ENCODE measurements around the gene TRIM56.
"Not testable (repeated sequence)": the region's sequence is repeated elsewhere in the genome, so short reads cannot be mapped to it uniquely, and the experiment has no call there.

The TRIM56 gene

GRCh38 chr7:101085162-101085964, at the start of gene TRIM56:
TRIM56 (plus strand) TSS chr7:101085481; CDS start chr7:101087313, 1,832 bp downstream.
- Histone ChIP-seq H3K36me3 (ENCODE audit: insufficient read depth, low read length) (peaks cover 4% of the 10 kb centered on the region; the same call in 1 of the 2 replicates), H3K9me3 (ENCODE audit: control insufficient read depth, insufficient read depth, low read length) (no peaks in the 10 kb centered on the region), H3K9ac (ENCODE audit: low read depth, low read length) (peak within 1 kb of the TSS; percentile 53), H3K4me1 (ENCODE audit: insufficient read depth, low read length) (peaks cover 4% of the 10 kb centered on the region; the same call in 1 of the 2 replicates)

GRCh38 chr7:101035941-101036340, 49.3 kb upstream of the TRIM56 start:
- Histone ChIP-seq H3K9me3 (ENCODE audit: control insufficient read depth, insufficient read depth, low read length) (no peaks in the 10 kb centered on the region), H3K9ac (ENCODE audit: low read depth, low read length) (no peak overlapping the region), H3K4me1 (ENCODE audit: insufficient read depth, low read length) (no peaks in the 10 kb centered on the region), H3K36me3 (ENCODE audit: insufficient read depth, low read length) (no peaks in the 10 kb centered on the region)

- not testable (repeated sequence) for H3K9me3 ChIP-seq (ENCODE audit: control insufficient read depth, insufficient read depth, low read length); H3K4me1 ChIP-seq (ENCODE audit: insufficient read depth, low read length); H3K9ac ChIP-seq (ENCODE audit: low read depth, low read length); H3K36me3 ChIP-seq (ENCODE audit: insufficient read depth, low read length)
These were observed 44.0 kb upstream of the TRIM56 start for GRCh38 chr7:101041283-101041682.

GRCh38 chr7:101058355-101058754, 26.9 kb upstream of the TRIM56 start:
- Histone ChIP-seq H3K9ac (ENCODE audit: low read depth, low read length) (no peak overlapping the region), H3K36me3 (ENCODE audit: insufficient read depth, low read length) (no peaks in the 10 kb centered on the region), H3K9me3 (ENCODE audit: control insufficient read depth, insufficient read depth, low read length) (no peaks in the 10 kb centered on the region), H3K4me1 (ENCODE audit: insufficient read depth, low read length) (no peaks in the 10 kb centered on the region)

GRCh38 chr7:101059620-101059942, 25.7 kb upstream of the TRIM56 start:
- no peaks in the 10 kb centered on the region for H3K4me1 ChIP-seq (ENCODE audit: insufficient read depth, low read length)
- H3K36me3 ChIP-seq (ENCODE audit: insufficient read depth, low read length): no peaks in the 10 kb centered on the region
- no peak overlapping the region for H3K9ac ChIP-seq (ENCODE audit: low read depth, low read length)
- H3K9me3 ChIP-seq (ENCODE audit: control insufficient read depth, insufficient read depth, low read length): no peaks in the 10 kb centered on the region

- no peaks in the 10 kb centered on the region for H3K9me3 ChIP-seq (ENCODE audit: control insufficient read depth, insufficient read depth, low read length)
- H3K36me3 ChIP-seq (ENCODE audit: insufficient read depth, low read length): no peaks in the 10 kb centered on the region
These were observed 24.3 kb upstream of the TRIM56 start for GRCh38 chr7:101060992-101061391.

GRCh38 chr7:101064176-101064550, 21.1 kb upstream of the TRIM56 start:
- H3K9ac ChIP-seq (ENCODE audit: low read depth, low read length); H3K4me1 ChIP-seq (ENCODE audit: insufficient read depth, low read length); H3K9me3 ChIP-seq (ENCODE audit: control insufficient read depth, insufficient read depth, low read length); H3K36me3 ChIP-seq (ENCODE audit: insufficient read depth, low read length): not testable (repeated sequence)

More at GRCh38 chr7:101060992-101061391, 24.3 kb upstream of the TRIM56 start:
- Histone ChIP-seq H3K9ac (ENCODE audit: low read depth, low read length) (no peak overlapping the region), H3K4me1 (ENCODE audit: insufficient read depth, low read length) (peaks cover 1% of the 10 kb centered on the region; the same call in 1 of the 2 replicates)

- H3K9me3 ChIP-seq (ENCODE audit: control insufficient read depth, insufficient read depth, low read length); H3K36me3 ChIP-seq (ENCODE audit: insufficient read depth, low read length); H3K4me1 ChIP-seq (ENCODE audit: insufficient read depth, low read length); H3K9ac ChIP-seq (ENCODE audit: low read depth, low read length): not testable (repeated sequence)
These were observed 20.1 kb upstream of the TRIM56 start for GRCh38 chr7:101065162-101065561.

- H3K4me1 ChIP-seq (ENCODE audit: insufficient read depth, low read length): peaks cover 10% of the 10 kb centered on the region
- H3K9ac ChIP-seq (ENCODE audit: low read depth, low read length): no peak overlapping the region
- no peaks in the 10 kb centered on the region for H3K9me3 ChIP-seq (ENCODE audit: control insufficient read depth, insufficient read depth, low read length)
- H3K36me3 ChIP-seq (ENCODE audit: insufficient read depth, low read length): no peaks in the 10 kb centered on the region
These were observed 19.0 kb upstream of the TRIM56 start for GRCh38 chr7:101066141-101066832.

- H3K9ac ChIP-seq (ENCODE audit: low read depth, low read length): no peak overlapping the region
- H3K36me3 ChIP-seq (ENCODE audit: insufficient read depth, low read length): no peaks in the 10 kb centered on the region
- peaks cover 10% of the 10 kb centered on the region for H3K4me1 ChIP-seq (ENCODE audit: insufficient read depth, low read length)
- H3K9me3 ChIP-seq (ENCODE audit: control insufficient read depth, insufficient read depth, low read length): no peaks in the 10 kb centered on the region
These were observed 18.5 kb upstream of the TRIM56 start for GRCh38 chr7:101066833-101067177.

- Histone ChIP-seq H3K9ac (ENCODE audit: low read depth, low read length) (no peak overlapping the region), H3K36me3 (ENCODE audit: insufficient read depth, low read length) (no peaks in the 10 kb centered on the region), H3K9me3 (ENCODE audit: control insufficient read depth, insufficient read depth, low read length) (no peaks in the 10 kb centered on the region), H3K4me1 (ENCODE audit: insufficient read depth, low read length) (peaks cover 10% of the 10 kb centered on the region)
These were observed 16.9 kb upstream of the TRIM56 start for GRCh38 chr7:101068401-101068800.

- not testable (repeated sequence) for H3K9me3 ChIP-seq (ENCODE audit: control insufficient read depth, insufficient read depth, low read length); H3K9ac ChIP-seq (ENCODE audit: low read depth, low read length); H3K4me1 ChIP-seq (ENCODE audit: insufficient read depth, low read length); H3K36me3 ChIP-seq (ENCODE audit: insufficient read depth, low read length)
These were observed 13.7 kb upstream of the TRIM56 start for GRCh38 chr7:101071362-101072104.

- H3K9me3 ChIP-seq (ENCODE audit: control insufficient read depth, insufficient read depth, low read length): no peaks in the 10 kb centered on the region
- no peaks in the 10 kb centered on the region for H3K4me1 ChIP-seq (ENCODE audit: insufficient read depth, low read length)
- no peak overlapping the region for H3K9ac ChIP-seq (ENCODE audit: low read depth, low read length)
- no peaks in the 10 kb centered on the region for H3K36me3 ChIP-seq (ENCODE audit: insufficient read depth, low read length)
These were observed 9.6 kb upstream of the TRIM56 start for GRCh38 chr7:101075646-101076045.

- H3K36me3 ChIP-seq (ENCODE audit: insufficient read depth, low read length); H3K9me3 ChIP-seq (ENCODE audit: control insufficient read depth, insufficient read depth, low read length); H3K4me1 ChIP-seq (ENCODE audit: insufficient read depth, low read length); H3K9ac ChIP-seq (ENCODE audit: low read depth, low read length): not testable (repeated sequence)
These were observed 9.1 kb upstream of the TRIM56 start for GRCh38 chr7:101076183-101076582.

All from ES-I3 (cell line).